Lung (tissue), 12 donors: Measurements from ENCODE around the gene SUPT3H. TPM values are rescaled to one million over a fixed set of nuclear protein-coding genes. Genes with fewer than 3 reads are reported as not detected.

Experiments used
- ATAC-seq: fragments of 200-7000 bp; cut with Tn5 transposase; one replicate; pipeline ENCODE4 v1.9.1; 2020; ENCODE audit warnings: moderate number of reproducible peaks; ENCODE audit not compliant: insufficient read depth, low FRiP score
- DNase-seq, 3 donors: peaks; one replicate each; pipeline ENCODE4 v3.0.0-alpha.2; 2013 to 2017
- H3K27ac ChIP-seq, 2 donors: one replicate each; pipeline ENCODE4 v1.5.1; 2013; ENCODE audit warnings: mild to moderate bottlenecking in 2 of 2, moderate library complexity in 2 of 2, control low read depth in 1 of 2, inconsistent platforms in 1 of 2, low read depth in 1 of 2, low read length in 1 of 2
- H3K27me3 ChIP-seq, 3 donors: one replicate each; pipeline ENCODE4 v1.5.1; 2013; ENCODE audit warnings: low read length in 2 of 3; ENCODE audit not compliant: control insufficient read depth in 3 of 3, insufficient read depth in 3 of 3
- H3K36me3 ChIP-seq, 4 donors: one replicate each; pipeline ENCODE4 v1.5.1; 2013; ENCODE audit warnings: low read length in 4 of 4, mild to moderate bottlenecking in 1 of 4, moderate library complexity in 1 of 4; ENCODE audit not compliant: control insufficient read depth in 4 of 4, insufficient read depth in 4 of 4
- H3K4me1 ChIP-seq, 5 donors: one replicate each; pipeline ENCODE4 v1.5.1; 2013; ENCODE audit warnings: low read length in 5 of 5, mild to moderate bottlenecking in 2 of 5, moderate library complexity in 1 of 5; ENCODE audit not compliant: control insufficient read depth in 5 of 5, insufficient read depth in 5 of 5
- H3K4me3 ChIP-seq: one replicate; pipeline ENCODE4 v1.5.1; 2013; ENCODE audit warnings: mild to moderate bottlenecking, control low read depth, moderate library complexity
- H3K9ac ChIP-seq, 2 donors: one replicate each; pipeline ENCODE4 v1.5.1; 2013; ENCODE audit warnings: low read length in 2 of 2, control low read depth in 1 of 2; ENCODE audit not compliant: insufficient read depth in 1 of 2
- H3K9me3 ChIP-seq, 4 donors: one replicate each; pipeline ENCODE4 v1.5.1; 2013; ENCODE audit warnings: low read length in 3 of 4, mild to moderate bottlenecking in 1 of 4, moderate library complexity in 1 of 4; ENCODE audit not compliant: control insufficient read depth in 4 of 4, insufficient read depth in 3 of 4
- WGBS, 2 donors: extraction: QIAGEN DNeasy Blood & Tissue Kit; methylation state at CpG; one replicate each; pipeline ENCODE4 v1.1.7; 2013; 5-methylcytosine and 5-hydroxymethylcytosine counted together
- polyA plus RNA-seq, 2 donors: library from polyadenylated mRNA; stranded (reverse); fragments of 200-250 nt; gene quantifications; one replicate each; pipeline ENCODE4 v1.2.1, GENCODE V29; 2013
- total RNA-seq, 2 donors: library from RNA; depleted of rRNA in 1 of 2; stranded (reverse); fragments of >200 nt in 1 of 2; gene quantifications; one replicate each; pipeline ENCODE4 v1.2.1, GENCODE V29; 2014 to 2021
- TF ChIP-seq, protein P1 (sequence below): IDR thresholded peaks from 2 replicates; pipeline ENCODE4 v1.5.1; 2012; ENCODE audit warnings: mild to moderate bottlenecking; ENCODE audit errors: control extremely low read depth, extremely low read depth
- donor health status: control.
- donor health status: control.
- donor health status: Bipolar disorder and iron deficiency.
- donor health status: healthy.
- donor health status: DM: yes; HTN: yes; CAD: no.

Gene SUPT3H
- total and polyA plus RNA-seq, 4 donors: 5.2 to 17.4 (median 8.2) TPM

DNA sequence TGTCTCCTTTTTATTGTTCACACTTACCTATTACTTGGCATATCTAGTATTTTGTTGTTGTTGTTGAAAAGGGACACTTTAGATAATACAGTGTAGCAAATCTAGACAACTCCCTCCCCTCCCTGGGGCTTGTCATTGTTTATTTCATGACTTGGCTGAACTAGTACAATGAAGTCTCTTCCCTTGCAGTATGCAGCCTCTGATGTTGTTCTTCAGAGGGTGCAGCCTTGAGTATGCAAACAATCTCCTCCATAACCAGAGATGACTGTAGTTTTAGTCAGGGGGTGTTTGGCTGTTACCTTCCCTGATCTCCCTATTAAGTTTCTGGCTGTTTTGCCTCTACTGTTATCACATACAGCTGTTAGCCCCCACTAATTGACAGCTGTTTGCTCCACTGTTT, 365.0 kb downstream of the SUPT3H start:
- Histone ChIP-seq H3K27me3 (no peaks in the 10 kb centered on the region), H3K36me3 (peaks cover 0 to 3% (median 1%) of the 10 kb centered on the region in 4 donors), H3K4me1 (no peaks in the 10 kb centered on the region), H3K9ac (no peak overlapping the region), H3K9me3 (peaks cover 0 to 4% (median 0%) of the 10 kb centered on the region in 4 donors), H3K27ac (no peak overlapping the region), H3K4me3 (no peak overlapping the region)
- TF ChIP-seq, protein P1, sequence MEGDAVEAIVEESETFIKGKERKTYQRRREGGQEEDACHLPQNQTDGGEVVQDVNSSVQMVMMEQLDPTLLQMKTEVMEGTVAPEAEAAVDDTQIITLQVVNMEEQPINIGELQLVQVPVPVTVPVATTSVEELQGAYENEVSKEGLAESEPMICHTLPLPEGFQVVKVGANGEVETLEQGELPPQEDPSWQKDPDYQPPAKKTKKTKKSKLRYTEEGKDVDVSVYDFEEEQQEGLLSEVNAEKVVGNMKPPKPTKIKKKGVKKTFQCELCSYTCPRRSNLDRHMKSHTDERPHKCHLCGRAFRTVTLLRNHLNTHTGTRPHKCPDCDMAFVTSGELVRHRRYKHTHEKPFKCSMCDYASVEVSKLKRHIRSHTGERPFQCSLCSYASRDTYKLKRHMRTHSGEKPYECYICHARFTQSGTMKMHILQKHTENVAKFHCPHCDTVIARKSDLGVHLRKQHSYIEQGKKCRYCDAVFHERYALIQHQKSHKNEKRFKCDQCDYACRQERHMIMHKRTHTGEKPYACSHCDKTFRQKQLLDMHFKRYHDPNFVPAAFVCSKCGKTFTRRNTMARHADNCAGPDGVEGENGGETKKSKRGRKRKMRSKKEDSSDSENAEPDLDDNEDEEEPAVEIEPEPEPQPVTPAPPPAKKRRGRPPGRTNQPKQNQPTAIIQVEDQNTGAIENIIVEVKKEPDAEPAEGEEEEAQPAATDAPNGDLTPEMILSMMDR: no peak
- ATAC-seq (no peak), DNase-seq (no peak)

DNA sequence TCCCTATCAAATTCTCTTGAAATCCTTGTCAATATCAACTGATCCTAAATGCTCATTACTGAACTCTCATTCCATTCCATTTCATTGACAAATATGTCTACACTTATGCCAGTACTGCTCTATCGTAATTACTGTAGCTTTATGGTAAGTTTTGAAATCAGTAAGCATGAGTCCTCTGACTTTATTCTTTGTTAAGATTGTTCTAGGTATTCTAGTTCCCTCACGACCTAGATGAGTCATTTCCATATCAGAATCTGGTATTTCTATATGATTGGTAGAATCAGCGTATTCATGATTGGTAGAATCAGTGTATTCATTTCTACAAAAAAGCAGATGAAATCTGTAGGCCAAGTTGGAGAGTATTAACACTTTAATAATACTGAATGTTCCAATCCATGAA, 368.2 kb downstream of the SUPT3H start:
- Histone ChIP-seq H3K36me3 (peaks cover 0 to 3% (median 1%) of the 10 kb centered on the region in 4 donors), H3K9ac (no peak overlapping the region), H3K4me1 (no peaks in the 10 kb centered on the region), H3K4me3 (no peak overlapping the region), H3K9me3 (peaks cover 0 to 4% (median 0%) of the 10 kb centered on the region in 4 donors), H3K27me3 (no peaks in the 10 kb centered on the region), H3K27ac (no peak overlapping the region)
- WGBS, 2 donors: 93 to 94% methylated on average over 3 of the region's 3 CpGs
- TF ChIP-seq, protein P1: no peak
- ATAC-seq (no peak), DNase-seq (no peak)

GRCh38 chr6:45006893-45007292, 370.8 kb downstream of the SUPT3H start:
- Histone ChIP-seq H3K27me3 (no peaks in the 10 kb centered on the region), H3K9ac (no peak overlapping the region), H3K4me3 (no peak overlapping the region), H3K36me3 (no peaks in the 10 kb centered on the region), H3K4me1 (no peaks in the 10 kb centered on the region), H3K27ac (no peak overlapping the region), H3K9me3 (peaks cover 0 to 3% (median 0%) of the 10 kb centered on the region in 4 donors)
- 90 to 92% methylated on average over 3 of the region's 3 CpGs for WGBS, 2 donors
- TF ChIP-seq, protein P1: no peak
- DNase-seq (no peak), ATAC-seq (no peak)

- H3K36me3 ChIP-seq: no peaks in the 10 kb centered on the region
- no peaks in the 10 kb centered on the region for H3K9me3 ChIP-seq
- no peaks in the 10 kb centered on the region for H3K4me1 ChIP-seq
- TF ChIP-seq, protein P1: no peak
- DNase-seq (no peak), ATAC-seq (no peak)
- H3K27me3 ChIP-seq: no peaks in the 10 kb centered on the region
- H3K4me3 ChIP-seq: no peak overlapping the region
- H3K9ac ChIP-seq: no peak overlapping the region
- no peak overlapping the region for H3K27ac ChIP-seq
- 45 to 46% methylated on average over 2 of the region's 2 CpGs for WGBS, 2 donors
Measured at GRCh38 chr6:45003961-45004360, 373.8 kb downstream of the SUPT3H start.
